SK-N-SH (cell line): ENCODE results near the gene ARHGEF40. TPM values are rescaled to one million over a fixed set of nuclear protein-coding genes. Genes with fewer than 3 reads are reported as not detected.
A peak's percentile ranks its signal among the peaks of the same experiment; 100 is the strongest.

Experiments
- CTCF ChIA-PET: fragments of 300-600, 350-600 bp; formaldehyde crosslinking; extraction: SDS; loops from one replicate; lab custom pipeline; 2021; lab: Yijun Ruan, JAX
- POLR2A ChIA-PET: fragments of 350-600 bp; sonication (Branson Sonifier 250); formaldehyde crosslinking; extraction: SDS; loops from one replicate; lab custom pipeline; 2020; ENCODE audit warnings: antibody characterized with exemption, inconsistent platforms; lab: Yijun Ruan, JAX
- DNase-seq: peaks from one replicate; pipeline ENCODE4 v3.0.0; 2012
- H2AFZ ChIP-seq: fragments of 200-600 bp; sonication (generic); 2 replicates; pipeline ENCODE4 v1.8.1; 2016; ENCODE audit warnings: antibody characterized with exemption, mild to moderate bottlenecking, low read depth
- H3F3A ChIP-seq: fragments of 200-600 bp; sonication (generic); replicated peaks from 2 replicates; pipeline ENCODE3; 2016; ENCODE audit warnings: antibody characterized with exemption, mild to moderate bottlenecking; ENCODE audit not compliant: insufficient read depth
- H3K27ac ChIP-seq, 2 experiments: fragments of 200-500 bp in 1 of 2; fragments of 200-600 bp in 1 of 2; sonication (Bioruptor generic) in 1 of 2; sonication (generic), shearing (Covaris generic) in 1 of 2; 2 replicates each; pipeline versions ENCODE4 v1.5.1 to v1.6.1; 2014 to 2016; ENCODE audit warnings: low read depth in 2 of 2, inconsistent platforms in 1 of 2, low read length in 1 of 2, mild to moderate bottlenecking in 1 of 2, mixed read lengths in 1 of 2
- H3K27me3 ChIP-seq: fragments of 200-600 bp; sonication (generic), shearing (Covaris generic); 2 replicates; pipeline ENCODE4 v1.6.1; 2016; ENCODE audit warnings: mixed run types; ENCODE audit not compliant: insufficient read depth
- H3K36me3 ChIP-seq, 2 experiments: fragments of 200-500 bp in 1 of 2; fragments of 200-600 bp in 1 of 2; sonication (Bioruptor generic) in 1 of 2; sonication (generic) in 1 of 2; replicated peaks in 1 of 2; 2 replicates each; pipeline versions ENCODE3 to v1.5.1; 2014 to 2016; ENCODE audit warnings: low read length in 1 of 2, mild to moderate bottlenecking in 1 of 2; ENCODE audit not compliant: insufficient read depth in 2 of 2, control insufficient read depth in 1 of 2
- H3K4me1 ChIP-seq, 2 experiments: fragments of 200-500 bp in 1 of 2; fragments of 200-600 bp in 1 of 2; sonication (Bioruptor generic) in 1 of 2; sonication (generic), shearing (Covaris generic) in 1 of 2; 2 replicates each; pipeline versions ENCODE4 v1.5.1 to v1.6.1; 2014 to 2016; ENCODE audit warnings: low read depth in 1 of 2, low read length in 1 of 2, mixed run types in 1 of 2; ENCODE audit not compliant: insufficient read depth in 2 of 2, control insufficient read depth in 1 of 2
- H3K4me2 ChIP-seq: fragments of 200-600 bp; sonication (generic), shearing (Covaris generic); 2 replicates; pipeline ENCODE4 v1.6.1; 2017; ENCODE audit warnings: mixed run types
- H3K4me3 ChIP-seq, 2 experiments: fragments of 200-500 bp in 1 of 2; fragments of 200-600 bp in 1 of 2; sonication (Bioruptor generic) in 1 of 2; sonication (generic), shearing (Covaris generic) in 1 of 2; 2 replicates each; pipeline versions ENCODE4 v1.5.1 to v1.8.1; 2014 to 2016; ENCODE audit warnings: low read depth in 2 of 2, inconsistent platforms in 1 of 2, low read length in 1 of 2, mild to moderate bottlenecking in 1 of 2, mixed read lengths in 1 of 2, moderate library complexity in 1 of 2
- H3K79me2 ChIP-seq: fragments of 200-600 bp; sonication (generic); 2 replicates; pipeline ENCODE4 v1.8.1; 2017; ENCODE audit warnings: mild to moderate bottlenecking; ENCODE audit not compliant: insufficient read depth
- H3K9ac ChIP-seq: fragments of 200-600 bp; sonication (generic); 2 replicates; pipeline ENCODE4 v1.6.1; 2017; ENCODE audit warnings: mixed run types
- H3K9me2 ChIP-seq: fragments of 200-600 bp; sonication (generic); 2 replicates; pipeline ENCODE4 v1.6.1; 2017; ENCODE audit warnings: mixed run types
- H3K9me3 ChIP-seq: fragments of 200-600 bp; sonication (generic); 2 replicates; pipeline ENCODE4 v1.6.1; 2017; ENCODE audit warnings: mixed run types, mild to moderate bottlenecking, moderate library complexity
- H4K20me1 ChIP-seq: fragments of 200-600 bp; sonication (generic); 2 replicates; pipeline ENCODE4 v1.6.1; 2017; ENCODE audit warnings: mild to moderate bottlenecking, mixed run types; ENCODE audit not compliant: insufficient read depth
- CTCF ChIP-seq: fragments of 200-600 bp; sonication (generic); IDR thresholded peaks from 2 replicates; pipeline ENCODE4 v1.6.1; 2017; ENCODE audit warnings: antibody characterized with exemption, mild to moderate bottlenecking, moderate library complexity
- EP300 ChIP-seq, 2 experiments: IDR thresholded peaks; 2 replicates each; pipeline versions ENCODE4 v1.4.0 to v1.6.1; 2012; ENCODE audit warnings: borderline replicate concordance in 1 of 2, low read depth in 1 of 2, low read length in 1 of 2
- EZH2phosphoT487 ChIP-seq: fragments of 200-600 bp; sonication (generic); IDR thresholded peaks from 2 replicates; pipeline ENCODE4 v1.6.1; 2017; ENCODE audit warnings: low read depth, mixed run types, mild to moderate bottlenecking, antibody characterized with exemption, moderate library complexity, borderline replicate concordance
- FOXM1 ChIP-seq: IDR thresholded peaks from 2 replicates; pipeline ENCODE4 v1.4.0; 2012; ENCODE audit warnings: low read depth, mild to moderate bottlenecking
- GATA2 ChIP-seq: sonication (generic); formaldehyde crosslinking; IDR thresholded peaks from 2 replicates; pipeline ENCODE4 v1.5.0; 2020; ENCODE audit warnings: mild to moderate bottlenecking, missing genetic modification reagents
- JUND ChIP-seq: IDR thresholded peaks from 2 replicates; pipeline ENCODE4 v1.4.0; 2012
- NFIC ChIP-seq: IDR thresholded peaks from 2 replicates; pipeline ENCODE4 v1.4.0; 2012; ENCODE audit warnings: borderline replicate concordance
- POLR2AphosphoS5 ChIP-seq: IDR thresholded peaks from 2 replicates; pipeline ENCODE4 v1.6.1; 2012; ENCODE audit warnings: low read depth, low read length
- RAD21 ChIP-seq: IDR thresholded peaks from 2 replicates; pipeline ENCODE4 v1.6.1; 2012; ENCODE audit warnings: mild to moderate bottlenecking, low read length
- REST ChIP-seq: IDR thresholded peaks from 2 replicates; pipeline ENCODE4 v1.6.1; 2012; ENCODE audit warnings: mild to moderate bottlenecking, low read depth, low read length, moderate library complexity
- RFX5 ChIP-seq: IDR thresholded peaks from 2 replicates; pipeline ENCODE4 v1.6.1; 2012; ENCODE audit warnings: mild to moderate bottlenecking, improper control_type of control experiment, low read length
- SIN3A ChIP-seq: IDR thresholded peaks from 2 replicates; pipeline ENCODE4 v1.6.1; 2012; ENCODE audit warnings: low read depth, mild to moderate bottlenecking, low read length, moderate library complexity, borderline replicate concordance
- YY1 ChIP-seq: IDR thresholded peaks from 2 replicates; pipeline ENCODE4 v1.4.0; 2012; ENCODE audit warnings: low read depth, mild to moderate bottlenecking
- ZBTB33 ChIP-seq: IDR thresholded peaks from 2 replicates; pipeline ENCODE4 v1.4.0; 2012; ENCODE audit warnings: low read depth, borderline replicate concordance
- WGBS: methylation state at CpG from one replicate; pipeline ENCODE4 v1.1.6; 2017; ENCODE audit warnings: low lambda C conversion rate; 5-methylcytosine and 5-hydroxymethylcytosine counted together
- polyA plus RNA-seq, 3 experiments: library from polyadenylated mRNA; depleted of rRNA; stranded (reverse); fragments of >200 nt; gene quantifications; 2 replicates each; pipeline ENCODE4 v1.2.3, GENCODE V29; 2012

Gene ARHGEF40
- polyA plus RNA-seq, 1 of the 3 experiments (the other 2 are of a cell fraction) = 58.8 TPM

GRCh38 chr14:21092273-21093011 lies 22.3 kb downstream of the ARHGEF40 start (continued):
- TF ChIP-seq POLR2AphosphoS5 (peak; percentile 64), YY1 (no peak)

- Histone ChIP-seq H3F3A (peaks cover 52% of the 10 kb centered on the region), H3K27me3 (no peaks in the 10 kb centered on the region), H4K20me1 (peaks cover 14% of the 10 kb centered on the region; the same call in 1 of the 2 replicates), H3K36me3 (peaks cover 18 to 44% of the 10 kb centered on the region in 2 experiments), H3K79me2 (no peaks in the 10 kb centered on the region), H3K9ac (no peak overlapping the region), H3K9me3 (no peaks in the 10 kb centered on the region), H3K9me2 (no peaks in the 10 kb centered on the region), H3K4me3 (no peak overlapping the region), H3K27ac (no peak overlapping the region; a peak in 1 of 4 replicates), H3K4me2 (no peak overlapping the region), H3K4me1 (peaks cover 18 to 25% of the 10 kb centered on the region in 2 experiments), H2AFZ (no peak overlapping the region)
- DNase-seq = no peak
- TF ChIP-seq ZBTB33 = no peak
- ChIA-PET CTCF (interaction anchor here (0.7 to 20.5 kb wide), 30 partner anchors 8 to 441 kb away, joined by 3 to 555 read pairs (median 8); partner anchors contain the start of genes ARHGEF40, NDRG2, TMEM253 and TPPP2), POLR2A (interaction anchor here (1.2 to 1.8 kb wide), 4 partner anchors 8 to 24 kb away, joined by 3 to 12 read pairs (median 5); partner anchors contain the start of genes ARHGEF40 and TMEM253)
- 91% methylated on average over 29 of the region's 36 CpGs for WGBS
Measured at GRCh38 chr14:21093018-21093417, 22.9 kb downstream of the ARHGEF40 start.

- no peak overlapping the region for H3K9ac ChIP-seq
- H3K4me1 ChIP-seq = peaks cover 18 to 23% of the 10 kb centered on the region in 2 experiments
- no peaks in the 10 kb centered on the region for H3K9me2 ChIP-seq
- peaks cover 14% of the 10 kb centered on the region; the same call in 1 of the 2 replicates for H4K20me1 ChIP-seq
- CTCF ChIA-PET = interaction anchor here (1.1 to 20.5 kb wide), 16 partner anchors 9 to 95 kb away, joined by 3 to 555 read pairs (median 13); partner anchors contain the start of genes ARHGEF40, NDRG2, SLC39A2 and TMEM253
- no peak overlapping the region for H3K4me2 ChIP-seq
- peaks cover 13 to 42% of the 10 kb centered on the region in 2 experiments for H3K36me3 ChIP-seq
- DNase-seq = peak; percentile 71
- H3K79me2 ChIP-seq = no peaks in the 10 kb centered on the region
- H3K9me3 ChIP-seq = no peaks in the 10 kb centered on the region
- no peak overlapping the region for H2AFZ ChIP-seq
- H3K27ac ChIP-seq = no peak overlapping the region; a peak in 1 of 4 replicates
- H3K4me3 ChIP-seq = peak overlapping the region in 1 of 2 experiments; percentile 16; a peak in 1 of 4 replicates
- no peaks in the 10 kb centered on the region for H3K27me3 ChIP-seq
- WGBS = 76% methylated on average over 6 of the region's 7 CpGs
- POLR2A ChIA-PET = interaction anchor here (1.8 to 3.0 kb wide), 2 partner anchors 10 to 23 kb away, joined by 12 read pairs; partner anchors contain the start of gene ARHGEF40
- peaks cover 48% of the 10 kb centered on the region for H3F3A ChIP-seq
- TF ChIP-seq CTCF = no peak
- no peak for TF ChIP-seq RFX5
- no peak for TF ChIP-seq FOXM1
- TF ChIP-seq SIN3A = no peak
- no peak for TF ChIP-seq EP300 (IDR thresholded peaks at IDR 0.05; ENCODE audit: borderline replicate concordance in 1 of 2, low read depth in 1 of 2, low read length in 1 of 2)
- no peak for TF ChIP-seq REST
- TF ChIP-seq JUND = no peak
- TF ChIP-seq NFIC = no peak
- TF ChIP-seq EZH2phosphoT487 = no peak
- no peak for TF ChIP-seq RAD21
- TF ChIP-seq GATA2 (CRISPR knock-in tag) = no peak
Measured at GRCh38 chr14:21093769-21094681, 23.9 kb downstream of the ARHGEF40 start.
